Measurements from ENCODE around the gene PALM3.

Gene PALM3

GRCh38 chr19:14033946-14034345, 27.9 kb downstream of the PALM3 start:
- no peaks in the 10 kb centered on the region for H3K36me3 ChIP-seq (ENCODE audit: insufficient read depth, low read length)
- no peaks in the 10 kb centered on the region for H3F3A ChIP-seq (ENCODE audit: insufficient read depth, low read length)
- H3K9me3 ChIP-seq (ENCODE audit: low read length), result no peaks in the 10 kb centered on the region
- peaks cover 5% of the 10 kb centered on the region; the same call in 1 of the 2 replicates for H3K27me3 ChIP-seq (ENCODE audit: insufficient read depth, low read length)
- no peak for TF ChIP-seq CTCF (IDR thresholded peaks at IDR 0.05; ENCODE audit: low read length)
- no peak for TF ChIP-seq EZH2 (IDR thresholded peaks at IDR 0.05; ENCODE audit: borderline replicate concordance, low read length)
- no peak overlapping the region for H3K9ac ChIP-seq (ENCODE audit: low read length)
- H3K4me2 ChIP-seq (ENCODE audit: low read length), result no peak overlapping the region
- no peak overlapping the region for H3K27ac ChIP-seq (ENCODE audit: low read depth, low read length, poor library complexity, severe bottlenecking)
- H3K4me1 ChIP-seq (ENCODE audit: insufficient read depth, low read length, severe bottlenecking), result peaks cover 11% of the 10 kb centered on the region
- H4K20me1 ChIP-seq (ENCODE audit: insufficient read depth, low read length), result no peaks in the 10 kb centered on the region
- no peaks in the 10 kb centered on the region for H3K79me2 ChIP-seq (ENCODE audit: insufficient read depth, low read length)
- no peak overlapping the region for H2AFZ ChIP-seq (ENCODE audit: low read length)
- H3K9me2 ChIP-seq (ENCODE audit: low read depth, low read length), result no peaks in the 10 kb centered on the region
- no peak overlapping the region for H3K4me3 ChIP-seq (ENCODE audit: low read depth, low read length, poor library complexity, severe bottlenecking)

GRCh38 chr19:14031719-14032480, 30.0 kb downstream of the PALM3 start, which contains the start of gene IL27RA:
Gene IL27RA, plus strand, starts transcription at chr19:14031762. Its CDS starts 111 bp downstream, at chr19:14031873.
- Histone ChIP-seq H3K9me2 (ENCODE audit: low read depth, low read length) (no peaks in the 10 kb centered on the region), H3K9me3 (ENCODE audit: low read length) (no peaks in the 10 kb centered on the region), H4K20me1 (ENCODE audit: insufficient read depth, low read length) (no peaks in the 10 kb centered on the region), H3K27ac (ENCODE audit: low read depth, low read length, poor library complexity, severe bottlenecking) (no peak within 1 kb of the TSS), H3K27me3 (ENCODE audit: insufficient read depth, low read length) (peaks cover 5% of the 10 kb centered on the region; the same call in 1 of the 2 replicates), H3K4me2 (ENCODE audit: low read length) (peak within 1 kb of the TSS; percentile 73), H2AFZ (ENCODE audit: low read length) (no peak within 1 kb of the TSS), H3K79me2 (ENCODE audit: insufficient read depth, low read length) (no peaks in the 10 kb centered on the region), H3K4me1 (ENCODE audit: insufficient read depth, low read length, severe bottlenecking) (peaks cover 11% of the 10 kb centered on the region), H3K9ac (ENCODE audit: low read length) (peak within 1 kb of the TSS; percentile 66), H3K4me3 (ENCODE audit: low read depth, low read length, poor library complexity, severe bottlenecking) (peak within 1 kb of the TSS; percentile 67), H3K36me3 (ENCODE audit: insufficient read depth, low read length) (no peaks in the 10 kb centered on the region), H3F3A (ENCODE audit: insufficient read depth, low read length) (no peaks in the 10 kb centered on the region)
- TF ChIP-seq EZH2 (IDR thresholded peaks at IDR 0.05; ENCODE audit: borderline replicate concordance, low read length) (no peak), CTCF (IDR thresholded peaks at IDR 0.05; ENCODE audit: low read length) (peak; percentile 80)

GRCh38 chr19:14030997-14031718, 30.7 kb downstream of the PALM3 start:
- no peak for TF ChIP-seq EZH2 (IDR thresholded peaks at IDR 0.05; ENCODE audit: borderline replicate concordance, low read length)
- no peak for TF ChIP-seq CTCF (IDR thresholded peaks at IDR 0.05; ENCODE audit: low read length)
- no peak overlapping the region for H3K27ac ChIP-seq (ENCODE audit: low read depth, low read length, poor library complexity, severe bottlenecking)

More at GRCh38 chr19:14030997-14031718, 30.7 kb downstream of the PALM3 start:
- Histone ChIP-seq H3K4me3 (ENCODE audit: low read depth, low read length, poor library complexity, severe bottlenecking) (peak overlapping the region; percentile 67), H3K79me2 (ENCODE audit: insufficient read depth, low read length) (no peaks in the 10 kb centered on the region), H2AFZ (ENCODE audit: low read length) (no peak overlapping the region), H3K9me3 (ENCODE audit: low read length) (no peaks in the 10 kb centered on the region), H3K9ac (ENCODE audit: low read length) (peak overlapping the region; percentile 66), H4K20me1 (ENCODE audit: insufficient read depth, low read length) (no peaks in the 10 kb centered on the region), H3K4me2 (ENCODE audit: low read length) (peak overlapping the region; percentile 73), H3K27me3 (ENCODE audit: insufficient read depth, low read length) (peaks cover 5% of the 10 kb centered on the region; the same call in 1 of the 2 replicates), H3K36me3 (ENCODE audit: insufficient read depth, low read length) (no peaks in the 10 kb centered on the region), H3K4me1 (ENCODE audit: insufficient read depth, low read length, severe bottlenecking) (peaks cover 11% of the 10 kb centered on the region), H3F3A (ENCODE audit: insufficient read depth, low read length) (no peaks in the 10 kb centered on the region), H3K9me2 (ENCODE audit: low read depth, low read length) (no peaks in the 10 kb centered on the region)

Measured in OCI-LY1 (cell line).